H1 (cell line): ENCODE measurements around the gene CHP2. TPM values are rescaled to one million over a fixed set of nuclear protein-coding genes. Genes with fewer than 3 reads are reported as not detected.

Experiments used
- CTBP2 ChIP-seq: IDR thresholded peaks from 2 replicates; pipeline ENCODE4 v1.7.0; 2011; ENCODE audit warnings: borderline replicate concordance, mild to moderate bottlenecking, moderate library complexity, mixed read lengths, low read length; ENCODE audit not compliant: insufficient read depth, insufficient read length
- E2F6 ChIP-seq: IDR thresholded peaks from 2 replicates; pipeline ENCODE4 v1.6.1; 2012; ENCODE audit warnings: inconsistent platforms
- MAFK ChIP-seq: IDR thresholded peaks from 2 replicates; pipeline ENCODE4 v1.6.1; 2012; ENCODE audit warnings: low read depth, mild to moderate bottlenecking, improper control_type of control experiment, low read length
- RAD21 ChIP-seq, 2 experiments: IDR thresholded peaks in 1 of 2; conservative IDR thresholded peaks in 1 of 2; 2 replicates each; pipeline ENCODE4 v1.6.1; 2011; ENCODE audit warnings: low read depth in 2 of 2, low read length in 2 of 2, improper control_type of control experiment in 1 of 2, inconsistent platforms in 1 of 2, mild to moderate bottlenecking in 1 of 2, moderate library complexity in 1 of 2
- SP4 ChIP-seq: IDR thresholded peaks from 2 replicates; pipeline ENCODE4 v1.6.1; 2012; ENCODE audit warnings: low read length, inconsistent platforms
- YY1 ChIP-seq: IDR thresholded peaks from 2 replicates; pipeline ENCODE4 v1.6.1; 2011; ENCODE audit warnings: low read depth, mild to moderate bottlenecking, low read length
- polyA plus RNA-seq, 7 experiments: library from polyadenylated mRNA; depleted of rRNA in 3 of 7; stranded (reverse) in 5 of 7; unstranded in 2 of 7; fragments of >200 nt in 5 of 7; fragments of 200-250 nt in 2 of 7; gene quantifications; 1 replicate in 5 of 7; 2 replicates in 1 of 7; 4 replicates in 1 of 7; pipeline versions ENCODE4 v1.2.1 to v1.2.3, GENCODE V29; 2011 to 2013; ENCODE audit warnings: missing spikeins in 2 of 7, mixed read lengths in 2 of 7
- total RNA-seq: library from RNA; stranded (reverse); fragmentation: NEBNext Ultra II Directional; extraction: Animal tissue kit (Norgen Biotek cat#: 25700); gene quantifications from 2 replicates; pipeline ENCODE4 v1.2.1, GENCODE V29; 2021
- TF ChIP-seq, protein P1 (sequence below): IDR thresholded peaks from 2 replicates; pipeline ENCODE4 v1.6.1; 2012; ENCODE audit warnings: inconsistent platforms
- TF ChIP-seq, protein P2 (sequence below): IDR thresholded peaks from 2 replicates; pipeline ENCODE4 v1.6.1; 2011; ENCODE audit warnings: low read depth, mild to moderate bottlenecking, low read length; ENCODE audit not compliant: insufficient read depth

Gene CHP2
- total and polyA plus RNA-seq, 2 of the 8 experiments (the other 6 are each of a cell fraction or from before 2014, with no cell fraction given) = 1.3 to 1.6 TPM

DNA sequence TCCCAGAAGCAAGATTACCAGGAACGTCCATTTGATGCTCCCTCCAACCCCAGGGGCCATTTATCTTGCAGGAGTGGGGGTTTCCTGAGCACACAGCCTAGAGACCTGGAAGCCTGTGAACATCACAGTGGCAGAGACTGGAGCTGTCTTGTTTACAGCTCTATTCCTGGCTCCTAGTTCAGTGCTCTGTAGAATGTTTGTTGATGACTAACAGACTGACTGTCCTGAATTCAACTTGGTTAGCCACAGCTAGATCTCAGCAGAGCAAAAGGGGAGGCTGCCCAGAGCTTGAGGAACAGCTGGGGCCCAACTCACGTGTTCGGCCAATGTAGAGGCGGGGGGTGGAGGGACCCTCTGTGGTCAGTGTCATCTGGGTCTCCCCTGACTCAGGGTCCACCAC lies 48.4 kb upstream of the CHP2 start (continued):
- TF ChIP-seq RAD21 (IDR thresholded peaks at IDR 0.05 in 1 of 2, conservative IDR thresholded peaks at IDR 0.05 in 1 of 2; ENCODE audit: low read depth in 2 of 2, low read length in 2 of 2) (no peak), YY1 (no peak), E2F6 (no peak), MAFK (no peak), SP4 (no peak), CTBP2 (no peak)
- TF ChIP-seq, protein P1, sequence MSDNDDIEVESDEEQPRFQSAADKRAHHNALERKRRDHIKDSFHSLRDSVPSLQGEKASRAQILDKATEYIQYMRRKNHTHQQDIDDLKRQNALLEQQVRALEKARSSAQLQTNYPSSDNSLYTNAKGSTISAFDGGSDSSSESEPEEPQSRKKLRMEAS = no peak
- TF ChIP-seq, protein P2, sequence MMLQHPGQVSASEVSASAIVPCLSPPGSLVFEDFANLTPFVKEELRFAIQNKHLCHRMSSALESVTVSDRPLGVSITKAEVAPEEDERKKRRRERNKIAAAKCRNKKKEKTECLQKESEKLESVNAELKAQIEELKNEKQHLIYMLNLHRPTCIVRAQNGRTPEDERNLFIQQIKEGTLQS = no peak
